ENCODE results near the gene RNF152. TPM values are rescaled to one million over a fixed set of nuclear protein-coding genes. Genes with fewer than 3 reads are reported as not detected.

Gene RNF152
- total and polyA plus RNA-seq, 2 of the 13 experiments (the other 11 are each of a cell fraction or from before 2014, with no cell fraction given), result 0.04 TPM; not detected in 1

GRCh38 chr18:61865466-61866175, 27.2 kb downstream of the RNF152 start:
- H3K4me3 ChIP-seq (replicated peaks in 1 of 3; ENCODE audit: insufficient read depth in 1 of 3, low read depth in 2 of 3, low read length in 3 of 3), result no peak overlapping the region
- H3K9ac ChIP-seq (ENCODE audit: insufficient read depth, low read depth, low read length), result no peak overlapping the region
- intact Hi-C loops (cut with micrococcal nuclease; ENCODE audit: unreplicated experiment), result no loop called here
- H3K27me3 ChIP-seq (ENCODE audit: control insufficient read depth in 1 of 2, insufficient read depth in 2 of 2, low read length in 2 of 2), result no peaks in the 10 kb centered on the region
- BruUV-seq (replicated peaks), result no TSS peak
- no peak overlapping the region for H2AFZ ChIP-seq (ENCODE audit: low read length)
- DNase-seq (ENCODE audit: low spot score) (no peak), FAIRE-seq (no peak), ATAC-seq (no peak)
- H3K9me3 ChIP-seq (ENCODE audit: low read length), result no peaks in the 10 kb centered on the region
- CTCF ChIA-PET (ENCODE audit: low intra/inter-chr PET ratio, low total read pairs), result no interaction called here
- no peaks in the 10 kb centered on the region for H3K79me2 ChIP-seq (ENCODE audit: insufficient read depth, low read length)
- H3K4me1 ChIP-seq (ENCODE audit: insufficient read depth, low read length), result no peaks in the 10 kb centered on the region
- no peak overlapping the region for H3K27ac ChIP-seq (ENCODE audit: extremely low read length, insufficient read depth, low read length)
- no peak overlapping the region for H3K4me2 ChIP-seq (ENCODE audit: low read depth, low read length)
- 17% methylated on average over 3 of the region's 3 CpGs for WGBS (ENCODE audit: low lambda C conversion rate)
- H3K36me3 ChIP-seq (replicated peaks in 1 of 2; ENCODE audit: control insufficient read depth in 1 of 2, insufficient read depth in 2 of 2, low read length in 2 of 2), result no peaks in the 10 kb centered on the region
- in situ Hi-C loops (cut with HindIII; ENCODE audit: extremely low pct_ligation_motif_present, low pct_unique_long_range_greater_than_20kb), result no loop called here
- no peaks in the 10 kb centered on the region for H4K20me1 ChIP-seq (ENCODE audit: insufficient read depth, low read length)
- POLR2A ChIA-PET, result no interaction called here
- TF ChIP-seq, protein P1, sequence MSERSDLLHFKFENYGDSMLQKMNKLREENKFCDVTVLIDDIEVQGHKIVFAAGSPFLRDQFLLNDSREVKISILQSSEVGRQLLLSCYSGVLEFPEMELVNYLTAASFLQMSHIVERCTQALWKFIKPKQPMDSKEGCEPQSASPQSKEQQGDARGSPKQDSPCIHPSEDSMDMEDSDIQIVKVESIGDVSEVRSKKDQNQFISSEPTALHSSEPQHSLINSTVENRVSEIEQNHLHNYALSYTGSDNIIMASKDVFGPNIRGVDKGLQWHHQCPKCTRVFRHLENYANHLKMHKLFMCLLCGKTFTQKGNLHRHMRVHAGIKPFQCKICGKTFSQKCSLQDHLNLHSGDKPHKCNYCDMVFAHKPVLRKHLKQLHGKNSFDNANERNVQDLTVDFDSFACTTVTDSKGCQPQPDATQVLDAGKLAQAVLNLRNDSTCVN (CRISPR knock-in tag; IDR thresholded peaks at IDR 0.05; ENCODE audit: borderline replicate concordance), result no peak
- TF ChIP-seq ZBTB14 (CRISPR knock-in tag; IDR thresholded peaks at IDR 0.05), result no peak
- no peak for TF ChIP-seq ATF7 (IDR thresholded peaks at IDR 0.05)
- TF ChIP-seq ATF7 (CRISPR knock-in tag; IDR thresholded peaks at IDR 0.05), result no peak
- TF ChIP-seq NFATC3 (CRISPR knock-in tag; IDR thresholded peaks at IDR 0.05), result no peak
- TF ChIP-seq ZNF331 (CRISPR knock-in tag; IDR thresholded peaks at IDR 0.05), result no peak
- no peak for TF ChIP-seq SOX5 (CRISPR knock-in tag; IDR thresholded peaks at IDR 0.05; ENCODE audit: borderline replicate concordance)
- TF ChIP-seq FOXM1 (CRISPR knock-in tag; IDR thresholded peaks at IDR 0.05), result no peak
- TF ChIP-seq FOXK2 (IDR thresholded peaks at IDR 0.05), result no peak
- TF ChIP-seq, protein P2, sequence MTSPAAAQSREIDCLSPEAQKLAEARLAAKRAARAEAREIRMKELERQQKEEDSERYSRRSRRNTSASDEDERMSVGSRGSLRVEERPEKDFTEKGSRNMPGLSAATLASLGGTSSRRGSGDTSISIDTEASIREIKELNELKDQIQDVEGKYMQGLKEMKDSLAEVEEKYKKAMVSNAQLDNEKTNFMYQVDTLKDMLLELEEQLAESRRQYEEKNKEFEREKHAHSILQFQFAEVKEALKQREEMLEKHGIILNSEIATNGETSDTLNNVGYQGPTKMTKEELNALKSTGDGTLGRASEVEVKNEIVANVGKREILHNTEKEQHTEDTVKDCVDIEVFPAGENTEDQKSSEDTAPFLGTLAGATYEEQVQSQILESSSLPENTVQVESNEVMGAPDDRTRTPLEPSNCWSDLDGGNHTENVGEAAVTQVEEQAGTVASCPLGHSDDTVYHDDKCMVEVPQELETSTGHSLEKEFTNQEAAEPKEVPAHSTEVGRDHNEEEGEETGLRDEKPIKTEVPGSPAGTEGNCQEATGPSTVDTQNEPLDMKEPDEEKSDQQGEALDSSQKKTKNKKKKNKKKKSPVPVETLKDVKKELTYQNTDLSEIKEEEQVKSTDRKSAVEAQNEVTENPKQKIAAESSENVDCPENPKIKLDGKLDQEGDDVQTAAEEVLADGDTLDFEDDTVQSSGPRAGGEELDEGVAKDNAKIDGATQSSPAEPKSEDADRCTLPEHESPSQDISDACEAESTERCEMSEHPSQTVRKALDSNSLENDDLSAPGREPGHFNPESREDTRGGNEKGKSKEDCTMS (CRISPR knock-in tag; conservative IDR thresholded peaks at IDR 0.05), result no peak
- no peak for TF ChIP-seq HOXA5 (CRISPR knock-in tag; IDR thresholded peaks at IDR 0.05)
- TF ChIP-seq SCMH1 (CRISPR knock-in tag; IDR thresholded peaks at IDR 0.05; ENCODE audit: borderline replicate concordance), result no peak
- no peak for TF ChIP-seq ADNP (CRISPR knock-in tag; IDR thresholded peaks at IDR 0.05)
- no peak for TF ChIP-seq SP5 (CRISPR knock-in tag; IDR thresholded peaks at IDR 0.05; ENCODE audit: borderline replicate concordance, low read depth)
- TF ChIP-seq ZNF264 (CRISPR knock-in tag; IDR thresholded peaks at IDR 0.05), result no peak
- no peak for TF ChIP-seq ZNF484 (CRISPR knock-in tag; IDR thresholded peaks at IDR 0.05; ENCODE audit: borderline replicate concordance, low read depth)
- TF ChIP-seq, protein P3, sequence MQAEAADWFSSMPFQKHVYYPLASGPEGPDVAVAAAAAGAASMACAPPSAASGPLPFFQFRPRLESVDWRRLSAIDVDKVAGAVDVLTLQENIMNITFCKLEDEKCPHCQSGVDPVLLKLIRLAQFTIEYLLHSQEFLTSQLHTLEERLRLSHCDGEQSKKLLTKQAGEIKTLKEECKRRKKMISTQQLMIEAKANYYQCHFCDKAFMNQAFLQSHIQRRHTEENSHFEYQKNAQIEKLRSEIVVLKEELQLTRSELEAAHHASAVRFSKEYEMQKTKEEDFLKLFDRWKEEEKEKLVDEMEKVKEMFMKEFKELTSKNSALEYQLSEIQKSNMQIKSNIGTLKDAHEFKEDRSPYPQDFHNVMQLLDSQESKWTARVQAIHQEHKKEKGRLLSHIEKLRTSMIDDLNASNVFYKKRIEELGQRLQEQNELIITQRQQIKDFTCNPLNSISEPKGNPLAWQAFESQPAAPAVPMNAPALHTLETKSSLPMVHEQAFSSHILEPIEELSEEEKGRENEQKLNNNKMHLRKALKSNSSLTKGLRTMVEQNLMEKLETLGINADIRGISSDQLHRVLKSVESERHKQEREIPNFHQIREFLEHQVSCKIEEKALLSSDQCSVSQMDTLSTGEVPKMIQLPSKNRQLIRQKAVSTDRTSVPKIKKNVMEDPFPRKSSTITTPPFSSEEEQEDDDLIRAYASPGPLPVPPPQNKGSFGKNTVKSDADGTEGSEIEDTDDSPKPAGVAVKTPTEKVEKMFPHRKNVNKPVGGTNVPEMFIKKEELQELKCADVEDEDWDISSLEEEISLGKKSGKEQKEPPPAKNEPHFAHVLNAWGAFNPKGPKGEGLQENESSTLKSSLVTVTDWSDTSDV (CRISPR knock-in tag; IDR thresholded peaks at IDR 0.05), result no peak
